Peyer's patch (tissue), 4 donors: ENCODE results near the gene CFAP126. TPM values are rescaled to one million over a fixed set of nuclear protein-coding genes. Genes with fewer than 3 reads are reported as not detected.

Source experiments
- DNase-seq, 3 donors: peaks; one replicate each; pipeline ENCODE4 v3.0.0-alpha.2; 2017 to 2019
- H3K27ac ChIP-seq, 4 donors: fragments of 200-600 bp; sonication (generic); one replicate each; pipeline ENCODE4 v1.5.1; 2016 to 2019
- H3K27me3 ChIP-seq, 2 donors: fragments of 200-600 bp; sonication (generic); one replicate each; pipeline ENCODE4 v1.5.1; 2019
- H3K36me3 ChIP-seq, 3 donors: fragments of 200-600 bp; sonication (generic); one replicate each; pipeline ENCODE4 v1.5.1; 2016 to 2019
- H3K4me1 ChIP-seq, 4 donors: fragments of 200-600 bp; sonication (generic); one replicate each; pipeline ENCODE4 v1.5.1; 2016 to 2019
- H3K4me3 ChIP-seq, 4 donors: fragments of 200-600 bp; sonication (generic); 1 replicate in 3 of 4; 2 replicates in 1 of 4; pipeline ENCODE4 v1.5.1; 2016 to 2019; ENCODE audit warnings: mild to moderate bottlenecking in 1 of 4
- H3K9me3 ChIP-seq, 4 donors: fragments of 200-600 bp; sonication (generic); one replicate each; pipeline ENCODE4 v1.5.1; 2016 to 2019; ENCODE audit warnings: mild to moderate bottlenecking in 1 of 4
- POLR2A ChIP-seq, 2 donors: fragments of 450-650 bp; IDR thresholded peaks; one replicate each; pipeline ENCODE4 v1.5.1; 2017; ENCODE audit warnings: antibody characterized with exemption in 2 of 2, mild to moderate bottlenecking in 2 of 2, moderate library complexity in 2 of 2
- total RNA-seq, 4 donors: library from RNA; depleted of rRNA; stranded (reverse); fragments of >200 nt; gene quantifications; one replicate each; pipeline ENCODE4 v1.1.0, GENCODE V29; 2016
- TF ChIP-seq, protein P1 (sequence below), 6 experiments: fragments of 450-650 bp in 4 of 6; fragments of 200-600 bp in 2 of 6; sonication (generic) in 1 of 6; IDR thresholded peaks; one replicate each; pipeline ENCODE4 v1.5.1; 2017 to 2019; ENCODE audit warnings: antibody characterized with exemption in 6 of 6, mild to moderate bottlenecking in 3 of 6, moderate library complexity in 1 of 6

The CFAP126 gene
- total RNA-seq, 4 donors from 2014 or later, result not detected

- H3K4me3 ChIP-seq, result no peak overlapping the region
- H3K9me3 ChIP-seq, result no peaks in the 10 kb centered on the region
- no peak for TF ChIP-seq POLR2A (IDR thresholded peaks at IDR 0.05)
- TF ChIP-seq, protein P1, sequence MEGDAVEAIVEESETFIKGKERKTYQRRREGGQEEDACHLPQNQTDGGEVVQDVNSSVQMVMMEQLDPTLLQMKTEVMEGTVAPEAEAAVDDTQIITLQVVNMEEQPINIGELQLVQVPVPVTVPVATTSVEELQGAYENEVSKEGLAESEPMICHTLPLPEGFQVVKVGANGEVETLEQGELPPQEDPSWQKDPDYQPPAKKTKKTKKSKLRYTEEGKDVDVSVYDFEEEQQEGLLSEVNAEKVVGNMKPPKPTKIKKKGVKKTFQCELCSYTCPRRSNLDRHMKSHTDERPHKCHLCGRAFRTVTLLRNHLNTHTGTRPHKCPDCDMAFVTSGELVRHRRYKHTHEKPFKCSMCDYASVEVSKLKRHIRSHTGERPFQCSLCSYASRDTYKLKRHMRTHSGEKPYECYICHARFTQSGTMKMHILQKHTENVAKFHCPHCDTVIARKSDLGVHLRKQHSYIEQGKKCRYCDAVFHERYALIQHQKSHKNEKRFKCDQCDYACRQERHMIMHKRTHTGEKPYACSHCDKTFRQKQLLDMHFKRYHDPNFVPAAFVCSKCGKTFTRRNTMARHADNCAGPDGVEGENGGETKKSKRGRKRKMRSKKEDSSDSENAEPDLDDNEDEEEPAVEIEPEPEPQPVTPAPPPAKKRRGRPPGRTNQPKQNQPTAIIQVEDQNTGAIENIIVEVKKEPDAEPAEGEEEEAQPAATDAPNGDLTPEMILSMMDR (IDR thresholded peaks at IDR 0.05), result no peak
- no peaks in the 10 kb centered on the region for H3K27me3 ChIP-seq
- H3K4me1 ChIP-seq, result peaks cover 0 to 4% (median 0%) of the 10 kb centered on the region in 4 donors
- no peak for DNase-seq
- no peaks in the 10 kb centered on the region for H3K36me3 ChIP-seq
- H3K27ac ChIP-seq, result no peak overlapping the region
Observed at GRCh38 chr1:161381707-161382106, 14.0 kb upstream of the CFAP126 start.

DNA sequence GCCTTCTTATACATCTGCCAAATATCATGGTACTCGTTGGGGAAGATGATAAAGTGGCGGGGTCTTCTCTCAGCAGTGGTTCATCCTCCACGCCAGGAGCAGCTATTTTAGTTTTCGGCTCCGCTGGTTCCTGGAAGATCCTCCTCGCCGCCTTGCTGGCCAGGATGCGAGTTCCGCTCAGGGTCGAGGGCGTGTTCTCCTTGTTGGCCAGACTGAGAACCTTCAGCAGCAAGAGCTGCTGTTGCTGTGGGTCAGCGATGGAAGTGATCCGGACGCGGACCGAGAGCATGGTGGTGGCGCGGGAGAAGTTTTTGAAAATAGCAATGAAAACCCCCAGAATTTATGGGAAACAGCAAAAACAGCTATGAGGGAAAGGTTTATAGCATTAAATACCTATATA lies 11.4 kb upstream of the CFAP126 start:
- Histone ChIP-seq H3K9me3 (no peaks in the 10 kb centered on the region), H3K27ac (no peak overlapping the region), H3K4me1 (peaks cover 0 to 4% (median 0%) of the 10 kb centered on the region in 4 donors), H3K36me3 (no peaks in the 10 kb centered on the region), H3K27me3 (no peaks in the 10 kb centered on the region), H3K4me3 (no peak overlapping the region)
- DNase-seq, result no peak
- TF ChIP-seq POLR2A (IDR thresholded peaks at IDR 0.05), result no peak

- Histone ChIP-seq H3K27me3 (no peaks in the 10 kb centered on the region), H3K27ac (no peak overlapping the region), H3K4me3 (no peak overlapping the region), H3K9me3 (no peaks in the 10 kb centered on the region), H3K36me3 (no peaks in the 10 kb centered on the region), H3K4me1 (peaks cover 0 to 4% (median 0%) of the 10 kb centered on the region in 4 donors)
- DNase-seq, result no peak
- no peak for TF ChIP-seq POLR2A (IDR thresholded peaks at IDR 0.05)
- TF ChIP-seq, protein P1 (IDR thresholded peaks at IDR 0.05), result no peak
Observed at GRCh38 chr1:161378014-161378413, 10.3 kb upstream of the CFAP126 start.

DNA sequence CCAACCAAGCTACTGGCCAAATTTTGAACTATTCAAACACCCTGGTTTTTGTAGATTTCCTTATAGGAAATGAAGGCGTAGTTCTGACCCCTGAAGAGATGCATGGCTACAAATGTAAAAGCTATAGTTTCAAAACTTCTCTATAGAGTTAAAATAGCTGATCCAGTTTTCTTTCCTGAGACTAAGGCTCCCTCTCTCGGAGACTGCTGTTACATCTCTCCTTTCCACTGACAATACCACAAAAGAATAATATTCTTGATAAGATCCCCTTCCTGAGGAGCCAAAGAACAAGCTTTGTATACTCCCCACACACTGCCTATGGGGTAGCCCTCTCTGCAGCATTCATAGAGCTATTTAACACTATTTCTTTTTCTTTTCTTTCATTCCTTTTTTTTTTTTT lies 6.7 kb upstream of the CFAP126 start:
- Histone ChIP-seq H3K9me3 (no peaks in the 10 kb centered on the region), H3K36me3 (no peaks in the 10 kb centered on the region), H3K4me3 (no peak overlapping the region), H3K4me1 (no peaks in the 10 kb centered on the region), H3K27ac (no peak overlapping the region), H3K27me3 (no peaks in the 10 kb centered on the region)
- no peak for TF ChIP-seq POLR2A (IDR thresholded peaks at IDR 0.05)
- TF ChIP-seq, protein P1 (IDR thresholded peaks at IDR 0.05), result peak in 1 of 6 experiments; percentile 14
- no peak for DNase-seq

DNA sequence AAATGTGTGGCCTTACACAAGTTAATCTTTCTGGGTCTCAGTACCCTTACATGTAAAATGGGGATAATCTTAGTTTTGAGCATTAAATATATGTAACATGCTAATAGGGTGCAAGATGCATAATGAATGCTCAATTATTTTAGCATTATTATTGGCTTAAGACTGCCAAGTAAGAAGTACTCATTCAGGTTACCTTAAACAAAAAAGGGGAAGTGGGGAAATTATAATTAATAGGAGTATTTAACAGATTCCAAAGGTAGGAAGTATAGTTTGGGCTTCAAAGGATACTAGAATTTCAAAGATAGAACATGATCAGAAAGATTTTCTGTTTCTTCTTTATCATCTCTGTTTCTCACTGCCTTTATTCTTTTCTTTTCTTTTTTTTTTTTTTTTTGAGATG lies 5.8 kb upstream of the CFAP126 start:
- Histone ChIP-seq H3K27ac (no peak overlapping the region), H3K4me3 (no peak overlapping the region), H3K9me3 (no peaks in the 10 kb centered on the region), H3K27me3 (no peaks in the 10 kb centered on the region), H3K36me3 (no peaks in the 10 kb centered on the region), H3K4me1 (no peaks in the 10 kb centered on the region)
- DNase-seq, result no peak
- TF ChIP-seq, protein P1 (IDR thresholded peaks at IDR 0.05), result no peak
- TF ChIP-seq POLR2A (IDR thresholded peaks at IDR 0.05), result no peak

DNA sequence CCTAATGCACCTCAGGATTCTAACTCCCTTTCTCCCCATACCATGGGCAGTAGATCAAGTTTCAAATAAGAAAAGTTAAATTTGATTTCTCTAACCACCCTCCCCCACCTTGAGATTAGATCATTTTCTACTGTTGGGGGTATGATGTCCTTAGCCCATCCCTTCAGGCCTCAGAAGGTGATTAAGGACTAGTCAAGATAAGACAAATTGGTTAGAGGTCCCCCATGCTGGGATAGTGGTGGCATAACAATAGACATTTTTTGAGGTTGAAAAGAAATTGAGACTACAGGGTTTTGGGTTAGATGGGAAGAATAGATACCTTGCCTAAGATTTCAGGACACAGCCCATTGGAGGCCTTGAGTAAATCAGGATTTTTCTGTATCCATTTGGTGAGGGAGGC lies 2.5 kb downstream of the CFAP126 start:
- Histone ChIP-seq H3K36me3 (peaks cover 0 to 29% (median 0%) of the 10 kb centered on the region in 3 donors), H3K4me3 (no peak overlapping the region), H3K4me1 (no peaks in the 10 kb centered on the region), H3K27ac (no peak overlapping the region), H3K27me3 (no peaks in the 10 kb centered on the region), H3K9me3 (no peaks in the 10 kb centered on the region)
- TF ChIP-seq POLR2A (IDR thresholded peaks at IDR 0.05), result no peak
- TF ChIP-seq, protein P1 (IDR thresholded peaks at IDR 0.05), result no peak
- DNase-seq, result no peak
